GM20000 (cell line): ENCODE results near the gene ZNF750.
A peak's percentile ranks its signal among the peaks of the same experiment; 100 is the strongest.

Source experiments
- DNase-seq: peaks from one replicate; pipeline ENCODE4 v3.0.0; 2012; ENCODE audit warnings: low spot score
- TF ChIP-seq, protein P1 (sequence below): IDR thresholded peaks from 2 replicates; pipeline ENCODE4 v1.5.1; 2012; ENCODE audit warnings: mild to moderate bottlenecking, control low read depth; ENCODE audit errors: extremely low read depth, missing control alignments

The ZNF750 gene

DNA sequence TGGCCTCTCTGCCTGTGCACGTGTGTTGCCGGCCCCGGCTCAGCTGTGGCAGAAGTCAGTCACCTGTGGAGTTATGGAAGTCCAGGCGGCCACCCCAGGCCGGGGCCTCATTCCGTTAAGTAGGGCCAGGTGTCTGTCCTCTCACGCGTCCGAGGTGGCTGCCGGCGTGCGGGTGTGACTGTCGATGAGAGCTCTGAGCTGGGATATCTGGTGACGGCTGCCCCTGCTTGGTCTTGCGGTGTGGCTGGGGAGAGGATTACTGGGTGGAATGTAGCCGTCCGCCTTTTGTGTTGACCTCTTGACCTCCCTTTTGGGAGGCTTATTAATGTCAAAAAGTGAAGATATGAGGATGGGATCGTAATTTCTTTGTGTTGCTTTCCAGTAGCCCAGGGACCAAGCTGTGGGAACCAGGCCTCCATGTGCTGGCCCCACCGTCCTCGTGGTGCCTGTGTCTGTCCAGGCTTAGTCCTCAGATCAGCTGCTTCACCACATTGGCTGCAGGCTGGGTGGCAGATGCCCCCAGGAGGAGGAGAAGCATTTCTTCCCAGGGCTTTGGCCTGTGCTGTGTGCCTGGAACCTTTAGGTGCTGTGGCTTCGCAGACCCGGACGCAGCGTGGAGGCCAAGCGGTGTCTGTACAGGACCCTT lies 23.0 kb upstream of the ZNF750 start:
- no peak for DNase-seq
- TF ChIP-seq, protein P1, sequence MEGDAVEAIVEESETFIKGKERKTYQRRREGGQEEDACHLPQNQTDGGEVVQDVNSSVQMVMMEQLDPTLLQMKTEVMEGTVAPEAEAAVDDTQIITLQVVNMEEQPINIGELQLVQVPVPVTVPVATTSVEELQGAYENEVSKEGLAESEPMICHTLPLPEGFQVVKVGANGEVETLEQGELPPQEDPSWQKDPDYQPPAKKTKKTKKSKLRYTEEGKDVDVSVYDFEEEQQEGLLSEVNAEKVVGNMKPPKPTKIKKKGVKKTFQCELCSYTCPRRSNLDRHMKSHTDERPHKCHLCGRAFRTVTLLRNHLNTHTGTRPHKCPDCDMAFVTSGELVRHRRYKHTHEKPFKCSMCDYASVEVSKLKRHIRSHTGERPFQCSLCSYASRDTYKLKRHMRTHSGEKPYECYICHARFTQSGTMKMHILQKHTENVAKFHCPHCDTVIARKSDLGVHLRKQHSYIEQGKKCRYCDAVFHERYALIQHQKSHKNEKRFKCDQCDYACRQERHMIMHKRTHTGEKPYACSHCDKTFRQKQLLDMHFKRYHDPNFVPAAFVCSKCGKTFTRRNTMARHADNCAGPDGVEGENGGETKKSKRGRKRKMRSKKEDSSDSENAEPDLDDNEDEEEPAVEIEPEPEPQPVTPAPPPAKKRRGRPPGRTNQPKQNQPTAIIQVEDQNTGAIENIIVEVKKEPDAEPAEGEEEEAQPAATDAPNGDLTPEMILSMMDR, result no peak

DNA sequence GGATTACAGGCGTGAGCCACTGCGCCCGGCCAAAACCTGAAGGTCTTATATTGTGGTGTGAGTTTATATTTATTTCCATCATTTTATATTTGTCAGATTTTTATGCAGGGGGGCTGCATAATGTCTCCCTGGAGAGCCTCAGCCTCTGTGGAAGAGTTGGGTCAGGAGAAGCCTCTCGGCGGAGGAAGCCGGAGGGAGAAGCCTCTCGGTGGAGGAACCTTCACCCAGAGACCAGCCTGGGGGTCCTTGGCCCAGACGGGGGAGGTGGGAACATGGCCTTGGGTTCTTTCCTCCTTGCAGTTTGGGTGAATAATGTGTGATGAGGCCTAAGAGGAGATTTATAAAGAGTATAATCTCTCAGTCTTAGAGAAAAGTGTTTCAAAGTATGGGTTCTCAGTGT lies 22.4 kb upstream of the ZNF750 start:
- TF ChIP-seq, protein P1, result no peak
- no peak for DNase-seq

DNA sequence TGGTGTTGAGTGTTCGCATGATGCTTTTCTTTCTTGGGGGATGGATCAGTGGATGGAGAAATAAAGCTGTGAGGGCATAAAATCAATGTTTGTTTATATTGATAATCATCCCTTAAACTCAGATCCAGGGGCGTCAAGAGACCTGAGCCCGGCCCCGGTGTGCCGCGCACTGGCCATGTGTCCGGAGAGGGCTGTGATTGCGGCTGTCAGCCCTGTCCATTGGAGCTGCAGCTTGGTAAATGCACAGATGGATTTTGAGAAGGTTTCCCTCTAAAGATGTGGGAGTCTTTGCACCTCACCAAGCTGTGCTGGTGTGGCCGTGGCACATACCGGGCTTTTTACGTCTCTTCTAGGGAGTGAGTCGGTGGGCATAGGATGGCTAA lies 21.6 kb upstream of the ZNF750 start:
- no peak for DNase-seq
- TF ChIP-seq, protein P1, result no peak

DNA sequence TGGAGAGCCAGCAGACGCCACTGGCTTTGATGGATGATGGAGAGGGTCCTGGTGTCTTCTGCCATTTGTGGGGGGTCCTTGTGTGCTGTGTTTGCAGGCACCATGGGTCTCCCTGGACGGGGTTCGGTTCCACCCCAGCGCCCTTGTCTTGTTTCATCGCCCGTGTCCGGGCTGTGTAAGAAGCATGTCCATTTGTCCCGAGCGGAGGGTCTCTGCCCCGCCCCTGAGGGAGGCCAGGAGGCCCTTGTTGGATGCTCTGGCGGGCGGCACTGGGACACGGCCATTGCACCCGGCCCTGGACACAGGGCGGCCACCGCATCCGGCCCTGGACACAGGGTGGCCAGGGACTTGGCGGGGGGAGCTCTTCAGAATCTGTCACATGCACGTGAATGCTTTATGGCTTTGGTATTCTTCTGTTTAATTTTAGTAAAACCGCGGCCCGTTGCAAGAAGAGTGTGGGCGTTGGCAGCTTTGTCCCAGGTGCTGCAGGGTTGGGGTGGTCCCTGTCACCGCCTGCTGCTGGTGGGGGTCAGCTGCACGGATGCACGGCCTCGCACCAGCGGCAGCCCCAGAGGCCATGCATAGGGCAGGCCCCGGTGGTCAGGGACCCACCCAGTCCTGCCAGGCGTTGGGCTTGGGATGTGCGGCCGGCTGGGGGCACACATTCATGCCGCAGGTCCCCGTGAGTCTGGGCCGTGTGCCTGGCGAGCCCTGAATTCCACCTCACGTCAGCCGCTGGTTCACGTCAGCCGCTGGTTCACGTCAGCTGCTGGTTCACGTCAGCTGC lies 21.0 kb upstream of the ZNF750 start:
- TF ChIP-seq, protein P1, result no peak
- peak; percentile 49 for DNase-seq

DNA sequence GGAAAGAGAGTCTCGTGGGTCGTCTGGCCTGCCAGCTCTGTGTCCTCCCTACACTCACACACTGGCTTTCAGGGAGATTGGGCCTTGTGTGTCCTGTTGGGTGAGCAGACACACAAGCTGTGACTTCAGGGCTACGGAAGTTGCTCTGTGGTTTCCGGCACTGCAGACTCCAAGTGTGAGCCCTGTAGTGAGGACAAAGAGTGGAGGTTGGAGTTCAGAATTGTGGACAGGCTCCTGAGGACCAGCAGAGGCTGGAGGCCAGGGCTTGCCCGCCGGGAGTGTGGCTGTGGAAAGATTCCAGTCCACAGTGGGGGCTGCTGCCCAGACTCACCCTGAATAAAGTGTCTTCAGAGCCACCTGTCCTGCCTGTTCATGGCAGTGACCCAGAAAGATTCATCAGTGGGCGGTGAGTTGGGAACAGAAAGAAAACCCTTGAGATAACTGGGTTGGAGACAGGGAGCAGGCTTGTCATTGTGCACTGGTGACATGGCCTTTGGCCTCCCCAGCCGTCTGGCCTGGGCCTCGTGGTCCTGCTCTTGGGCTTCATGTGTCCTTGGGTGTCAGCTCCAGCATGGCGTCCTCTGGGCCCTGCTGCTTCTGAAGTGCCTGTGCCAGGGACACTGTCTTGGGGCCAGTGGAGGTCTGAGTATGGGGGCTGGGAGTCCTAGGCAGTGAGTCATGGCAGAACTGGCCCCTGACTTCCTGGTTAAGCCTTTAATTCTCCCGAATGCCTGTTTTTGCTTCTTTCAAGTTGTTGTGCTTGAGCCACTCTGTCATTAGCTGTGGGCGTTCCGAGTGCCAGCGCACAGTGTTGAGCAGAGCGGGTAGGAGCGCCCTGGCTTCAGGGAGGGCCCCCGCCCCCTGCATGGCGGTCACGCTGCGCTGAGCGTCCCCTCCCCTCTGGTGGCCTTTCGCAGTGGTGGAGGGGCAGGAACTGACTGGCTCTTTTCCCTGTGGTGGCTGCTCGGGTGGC lies 19.9 kb upstream of the ZNF750 start:
- TF ChIP-seq, protein P1, result no peak

DNA sequence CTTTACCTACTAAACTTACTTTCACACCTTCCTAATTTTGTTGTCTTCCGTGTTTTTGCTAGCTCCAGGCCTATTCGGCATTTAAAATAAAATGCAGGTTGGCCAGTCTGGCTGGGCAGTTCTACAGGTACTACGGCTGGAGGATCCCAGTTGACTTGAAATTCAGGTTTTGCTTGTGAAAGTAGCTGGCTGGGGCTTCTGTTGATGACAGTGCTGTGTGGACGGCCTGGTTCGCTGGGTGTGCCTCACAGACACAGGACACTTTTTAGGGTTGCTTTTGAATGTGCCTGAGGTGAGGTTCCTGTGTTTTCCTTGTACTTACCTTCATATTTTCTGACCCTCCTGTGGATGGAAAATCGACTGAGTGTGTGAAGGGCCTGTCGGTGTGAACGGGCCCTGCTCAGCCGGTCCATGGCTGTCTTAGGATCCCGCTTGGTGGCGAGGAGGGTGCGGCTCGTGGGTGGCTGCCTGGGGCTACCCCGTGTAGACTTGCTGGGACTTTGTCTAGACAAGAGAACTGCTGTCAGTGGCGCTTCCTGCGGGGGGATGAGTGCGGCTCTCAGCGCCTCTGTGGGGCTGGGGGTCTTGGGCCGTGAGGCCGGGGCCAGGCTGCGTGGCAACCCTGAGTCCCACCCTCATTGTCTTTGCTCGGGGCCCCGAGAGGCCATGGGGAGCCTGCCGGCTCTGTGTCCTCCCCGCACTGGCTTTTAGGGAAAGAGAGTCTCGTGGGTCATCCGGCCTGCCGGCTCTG lies 18.7 kb upstream of the ZNF750 start:
- TF ChIP-seq, protein P1, result no peak
- DNase-seq, result no peak

More for the DNA sequence above, 19.9 kb upstream of the ZNF750 start:
- DNase-seq, result peak; percentile 89
